OCI-LY1 (cell line): ENCODE results near the gene GALNT2.

Experiments used
- H2AFZ ChIP-seq: fragments of 200-600 bp; sonication (generic), shearing (Covaris generic); 2 replicates; pipeline ENCODE4 v1.6.0; 2014; ENCODE audit warnings: antibody characterized with exemption, mild to moderate bottlenecking, low read length
- H3F3A ChIP-seq: fragments of 200-600 bp; sonication (generic), shearing (Covaris generic); 2 replicates; pipeline ENCODE4 v1.6.0; 2014; ENCODE audit warnings: mild to moderate bottlenecking, antibody characterized with exemption, low read length, moderate library complexity; ENCODE audit not compliant: insufficient read depth
- H3K27ac ChIP-seq: fragments of 200-600 bp; sonication (generic); 2 replicates; pipeline ENCODE4 v1.5.1; 2014; ENCODE audit warnings: low read length, mixed run types, mild to moderate bottlenecking, low read depth; ENCODE audit not compliant: poor library complexity, severe bottlenecking
- H3K27me3 ChIP-seq: fragments of 200-600 bp; sonication (generic); 2 replicates; pipeline ENCODE4 v1.6.0; 2014; ENCODE audit warnings: antibody characterized with exemption, mild to moderate bottlenecking, low read length, moderate library complexity; ENCODE audit not compliant: insufficient read depth
- H3K36me3 ChIP-seq: fragments of 200-600 bp; sonication (generic); 2 replicates; pipeline ENCODE4 v1.6.1; 2014; ENCODE audit warnings: mild to moderate bottlenecking, antibody characterized with exemption, low read length, moderate library complexity, mixed read lengths; ENCODE audit not compliant: insufficient read depth
- H3K4me1 ChIP-seq: fragments of 200-600 bp; sonication (generic); 2 replicates; pipeline ENCODE4 v1.5.1; 2014; ENCODE audit warnings: mild to moderate bottlenecking, low read length, moderate library complexity; ENCODE audit not compliant: insufficient read depth, severe bottlenecking
- H3K4me2 ChIP-seq: fragments of 200-600 bp; sonication (generic), shearing (Covaris generic); 2 replicates; pipeline ENCODE4 v1.6.1; 2014; ENCODE audit warnings: low read length
- H3K4me3 ChIP-seq: fragments of 200-600 bp; sonication (generic); 2 replicates; pipeline ENCODE4 v1.5.1; 2014; ENCODE audit warnings: low read length, low read depth, mild to moderate bottlenecking, mixed read lengths; ENCODE audit not compliant: poor library complexity, severe bottlenecking
- H3K79me2 ChIP-seq: fragments of 200-600 bp; shearing (Covaris generic); 2 replicates; pipeline ENCODE4 v1.6.1; 2016; ENCODE audit warnings: mixed run types, low read length, mixed read lengths; ENCODE audit not compliant: insufficient read depth
- H3K9ac ChIP-seq: fragments of 200-600 bp; sonication (generic), shearing (Covaris generic); 2 replicates; pipeline ENCODE4 v1.6.1; 2014; ENCODE audit warnings: mild to moderate bottlenecking, low read length, mixed read lengths
- H3K9me2 ChIP-seq: fragments of 200-600 bp; sonication (generic), shearing (Covaris generic); 2 replicates; pipeline ENCODE4 v1.6.1; 2014; ENCODE audit warnings: low read depth, mild to moderate bottlenecking, low read length, mixed read lengths
- H3K9me3 ChIP-seq: fragments of 200-600 bp; shearing (Covaris generic); 2 replicates; pipeline ENCODE4 v1.6.1; 2014; ENCODE audit warnings: low read length, mixed read lengths
- H4K20me1 ChIP-seq: fragments of 200-600 bp; sonication (generic), shearing (Covaris generic); 2 replicates; pipeline ENCODE4 v1.6.0; 2016; ENCODE audit warnings: mild to moderate bottlenecking, low read length; ENCODE audit not compliant: insufficient read depth
- EZH2 ChIP-seq: fragments of 200-600 bp; sonication (generic), shearing (Covaris generic); IDR thresholded peaks from 2 replicates; pipeline ENCODE4 v1.8.0; 2017; ENCODE audit warnings: borderline replicate concordance, mixed run types, mild to moderate bottlenecking, antibody characterized with exemption, low read length, moderate library complexity, mixed read lengths
- TF ChIP-seq, protein P1 (sequence below): fragments of 200-600 bp; sonication (generic), shearing (Covaris generic); IDR thresholded peaks from 2 replicates; pipeline ENCODE4 v1.5.1; 2017; ENCODE audit warnings: mild to moderate bottlenecking, antibody characterized with exemption, low read length, moderate library complexity, mixed read lengths

GALNT2 gene

DNA sequence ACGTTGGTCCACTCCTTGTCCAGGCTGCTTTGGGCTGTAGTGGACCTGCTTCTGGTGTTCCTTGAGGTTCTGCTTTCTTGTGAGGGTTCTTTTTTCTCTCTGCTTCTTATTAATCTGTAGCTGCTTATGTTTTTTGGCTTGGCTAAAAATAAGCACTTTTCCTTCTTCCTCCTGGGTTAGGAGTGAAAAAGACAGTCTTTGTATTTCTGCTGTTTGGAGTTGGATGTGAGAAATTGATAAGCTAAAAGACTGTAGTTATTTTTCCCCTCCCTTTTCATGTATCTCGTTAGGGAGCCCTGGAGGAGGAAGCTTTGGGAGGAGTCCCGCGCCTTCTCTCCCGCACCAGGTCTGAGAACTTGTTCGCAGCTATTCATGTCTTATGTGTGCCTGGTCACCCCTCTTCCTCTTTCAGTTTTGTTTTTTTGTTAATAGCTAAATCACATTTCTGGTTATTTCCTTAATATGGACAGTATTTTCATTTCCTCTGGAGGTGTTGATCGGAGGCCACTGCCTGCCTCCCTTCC is 79.0 kb downstream of the GALNT2 start:
- Histone ChIP-seq H3K79me2 (peaks cover 9% of the 10 kb centered on the region; the same call in 1 of the 2 replicates), H3K9me2 (no peaks in the 10 kb centered on the region), H3K4me2 (peak overlapping the region; percentile 78), H3K9ac (peak overlapping the region; percentile 70), H3K4me3 (peak overlapping the region; percentile 51), H3F3A (no peaks in the 10 kb centered on the region), H4K20me1 (no peaks in the 10 kb centered on the region), H3K27me3 (no peaks in the 10 kb centered on the region), H3K9me3 (no peaks in the 10 kb centered on the region), H2AFZ (no peak overlapping the region), H3K27ac (peak overlapping the region; percentile 99), H3K36me3 (peaks cover 4% of the 10 kb centered on the region; the same call in 1 of the 2 replicates), H3K4me1 (peaks cover 100% of the 10 kb centered on the region)
- TF ChIP-seq, protein P1, sequence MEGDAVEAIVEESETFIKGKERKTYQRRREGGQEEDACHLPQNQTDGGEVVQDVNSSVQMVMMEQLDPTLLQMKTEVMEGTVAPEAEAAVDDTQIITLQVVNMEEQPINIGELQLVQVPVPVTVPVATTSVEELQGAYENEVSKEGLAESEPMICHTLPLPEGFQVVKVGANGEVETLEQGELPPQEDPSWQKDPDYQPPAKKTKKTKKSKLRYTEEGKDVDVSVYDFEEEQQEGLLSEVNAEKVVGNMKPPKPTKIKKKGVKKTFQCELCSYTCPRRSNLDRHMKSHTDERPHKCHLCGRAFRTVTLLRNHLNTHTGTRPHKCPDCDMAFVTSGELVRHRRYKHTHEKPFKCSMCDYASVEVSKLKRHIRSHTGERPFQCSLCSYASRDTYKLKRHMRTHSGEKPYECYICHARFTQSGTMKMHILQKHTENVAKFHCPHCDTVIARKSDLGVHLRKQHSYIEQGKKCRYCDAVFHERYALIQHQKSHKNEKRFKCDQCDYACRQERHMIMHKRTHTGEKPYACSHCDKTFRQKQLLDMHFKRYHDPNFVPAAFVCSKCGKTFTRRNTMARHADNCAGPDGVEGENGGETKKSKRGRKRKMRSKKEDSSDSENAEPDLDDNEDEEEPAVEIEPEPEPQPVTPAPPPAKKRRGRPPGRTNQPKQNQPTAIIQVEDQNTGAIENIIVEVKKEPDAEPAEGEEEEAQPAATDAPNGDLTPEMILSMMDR = no peak
- no peak for TF ChIP-seq EZH2

DNA sequence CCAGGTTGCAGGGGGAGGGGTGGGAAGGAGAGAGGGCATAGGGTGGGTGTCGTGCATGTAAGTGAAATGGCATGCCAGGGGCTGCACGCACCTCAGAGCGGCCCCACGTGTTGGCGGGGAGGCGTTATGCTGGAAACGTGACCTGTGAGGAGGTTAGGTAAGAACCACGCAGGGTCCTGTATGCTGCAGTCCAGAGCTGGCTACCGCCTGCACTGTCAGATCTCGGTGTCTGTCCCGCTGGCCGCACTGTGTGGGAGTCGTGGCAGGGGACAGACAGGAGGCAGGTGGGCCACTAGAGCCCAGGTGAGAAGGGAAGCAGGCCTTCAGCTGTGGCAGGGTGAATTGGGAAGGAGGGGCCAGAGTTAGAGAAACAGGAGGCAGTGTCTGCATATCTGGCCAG is 79.7 kb downstream of the GALNT2 start:
- peaks cover 16% of the 10 kb centered on the region; the same call in 1 of the 2 replicates for H3K79me2 ChIP-seq

DNA sequence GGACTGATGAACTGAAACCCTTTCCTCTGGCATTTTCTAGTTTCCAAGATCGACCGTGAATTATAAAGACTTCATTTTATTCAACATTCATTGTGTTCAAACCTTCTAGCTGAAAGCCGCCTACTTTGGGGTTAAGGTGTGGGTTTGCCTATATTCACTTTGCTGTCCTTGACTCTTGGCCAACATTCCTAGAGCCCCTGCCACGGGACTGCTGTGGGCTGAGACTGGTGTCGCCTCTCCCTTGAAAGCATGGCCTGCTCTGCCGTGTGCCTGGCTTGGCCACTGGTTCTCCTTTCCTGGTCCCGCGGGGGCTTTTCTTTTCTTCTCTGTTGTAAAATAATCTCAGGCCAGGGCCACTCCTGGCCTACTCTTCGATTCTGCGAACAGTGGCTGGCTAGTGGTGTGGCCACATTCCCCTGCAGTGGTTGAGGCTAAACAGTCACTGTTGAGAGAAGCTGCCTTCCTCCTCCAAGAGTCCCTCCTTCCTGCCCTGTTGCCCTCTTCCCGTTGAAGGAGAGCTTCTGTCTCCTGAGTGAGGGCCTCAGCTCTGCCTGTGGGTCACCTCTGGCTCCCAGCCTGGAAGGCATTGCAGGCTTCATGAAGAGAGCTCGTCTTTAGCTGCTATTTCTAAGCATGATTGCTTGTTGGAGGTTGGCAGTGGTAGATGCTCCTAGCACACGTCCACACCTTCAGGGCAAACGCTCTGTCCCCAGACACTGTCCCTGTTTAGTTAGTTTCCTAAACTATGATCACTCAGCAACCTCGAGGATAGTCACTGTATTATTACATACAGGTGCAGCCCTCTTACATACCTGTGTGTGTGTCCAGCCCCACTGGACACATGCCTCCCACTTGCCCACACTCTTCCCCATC is 80.5 kb downstream of the GALNT2 start:
- peaks cover 7% of the 10 kb centered on the region; the same call in 1 of the 2 replicates for H3K36me3 ChIP-seq
- peak overlapping the region; percentile 51 for H3K4me3 ChIP-seq
- H3K27ac ChIP-seq = peak overlapping the region; percentile 99
- no peaks in the 10 kb centered on the region for H3K9me3 ChIP-seq
- H3K9ac ChIP-seq = peak overlapping the region; percentile 70
- H3K4me1 ChIP-seq = peaks cover 96% of the 10 kb centered on the region
- H4K20me1 ChIP-seq = no peaks in the 10 kb centered on the region
- no peaks in the 10 kb centered on the region for H3K9me2 ChIP-seq
- TF ChIP-seq, protein P1 = no peak
- no peak for TF ChIP-seq EZH2
- H3F3A ChIP-seq = no peaks in the 10 kb centered on the region
- no peaks in the 10 kb centered on the region for H3K27me3 ChIP-seq
- H3K4me2 ChIP-seq = peak overlapping the region; percentile 78
- peaks cover 21% of the 10 kb centered on the region; the same call in 1 of the 2 replicates for H3K79me2 ChIP-seq
- H2AFZ ChIP-seq = no peak overlapping the region

More for the DNA sequence above, 79.7 kb downstream of the GALNT2 start:
- Histone ChIP-seq H3K9me2 (no peaks in the 10 kb centered on the region), H4K20me1 (no peaks in the 10 kb centered on the region), H2AFZ (no peak overlapping the region), H3K4me1 (peaks cover 98% of the 10 kb centered on the region), H3K9me3 (no peaks in the 10 kb centered on the region), H3K36me3 (peaks cover 7% of the 10 kb centered on the region; the same call in 1 of the 2 replicates), H3K27ac (peak overlapping the region; percentile 99), H3K4me3 (peak overlapping the region; percentile 51), H3F3A (no peaks in the 10 kb centered on the region), H3K9ac (peak overlapping the region; percentile 70), H3K4me2 (peak overlapping the region; percentile 78), H3K27me3 (no peaks in the 10 kb centered on the region)
- TF ChIP-seq, protein P1 = no peak
- TF ChIP-seq EZH2 = no peak
